ENCODE measurements around the gene SLC49A3.
"Not testable (repeated sequence)": the region's sequence is repeated elsewhere in the genome, so short reads cannot be mapped to it uniquely, and the experiment has no call there.

SLC49A3 gene

DNA sequence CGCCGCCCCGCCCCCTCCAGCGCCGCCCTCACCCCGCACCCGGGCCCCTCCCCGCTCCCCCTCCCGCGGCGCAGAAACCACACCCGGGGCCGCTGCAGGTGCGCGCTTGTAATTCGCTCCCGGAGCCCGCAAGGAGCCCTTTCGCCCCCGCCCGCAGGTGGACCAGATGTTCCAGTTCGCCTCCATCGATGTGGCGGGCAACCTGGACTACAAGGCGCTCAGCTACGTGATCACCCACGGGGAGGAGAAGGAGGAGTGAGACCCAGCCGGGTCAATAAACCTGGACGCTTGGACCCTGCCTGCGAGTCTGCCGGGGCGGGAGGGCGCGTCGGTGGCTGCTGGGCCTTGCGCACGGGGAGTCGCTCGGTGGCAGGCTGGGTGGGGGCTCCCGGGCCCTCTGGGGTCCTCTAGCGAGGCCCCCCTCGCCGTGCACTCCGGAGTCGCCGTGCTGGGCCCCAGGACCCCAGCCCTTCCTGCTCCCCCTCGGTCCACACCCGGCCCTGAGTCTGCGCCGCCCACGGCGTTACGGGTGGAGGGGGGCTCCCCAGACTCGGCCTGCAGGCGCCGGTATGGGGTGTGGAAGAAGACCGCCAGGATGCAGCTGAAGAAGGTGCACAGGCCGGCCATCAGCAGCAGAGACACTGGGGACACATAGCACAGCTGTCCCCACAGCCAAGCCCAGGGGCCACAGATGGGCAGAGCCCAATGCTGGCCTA lies 7.1 kb downstream of the SLC49A3 start:
- DNase-seq = no peak

DNA sequence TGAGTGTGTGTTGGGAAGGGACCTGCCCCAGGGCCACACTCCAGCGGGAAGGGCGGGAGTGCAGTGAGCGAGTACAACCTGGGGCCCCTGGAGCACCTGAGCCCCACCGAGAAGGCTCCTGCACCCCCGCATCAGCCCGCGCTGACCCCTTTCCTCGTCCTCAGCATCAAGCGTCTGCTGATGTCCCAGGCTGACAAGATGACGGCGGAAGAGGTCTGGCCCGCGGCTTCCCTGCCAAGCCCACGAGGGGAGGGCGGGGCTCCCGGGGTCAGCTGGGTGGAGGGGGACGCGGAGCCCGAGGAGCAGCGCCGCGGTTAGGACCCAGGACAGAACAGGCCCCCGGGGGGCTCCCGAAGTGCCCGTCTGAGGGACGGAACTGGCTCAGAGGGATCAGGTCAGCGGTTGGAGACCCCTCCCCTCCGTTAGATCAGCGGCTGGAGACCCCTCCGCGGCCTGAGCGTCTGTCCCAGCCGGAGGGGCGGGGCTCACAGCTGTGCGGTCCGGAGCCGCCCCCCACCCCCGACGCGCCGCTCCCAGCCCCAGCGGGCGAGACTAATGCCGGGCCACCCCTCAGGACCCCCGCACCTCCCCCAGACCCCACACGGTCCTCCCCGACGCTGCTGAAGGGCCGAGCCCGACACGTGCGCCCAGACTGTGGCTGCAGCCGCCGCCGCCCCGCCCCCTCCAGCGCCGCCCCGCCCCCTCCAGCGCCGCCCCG lies 7.9 kb downstream of the SLC49A3 start:
- peak in 12 of 58 donors; percentile 22 to 72 (median 34) for DNase-seq

- no peak for DNase-seq
Measured at GRCh38 chr4:680551-680927, 8.4 kb downstream of the SLC49A3 start.

- DNase-seq = no peak
Measured at GRCh38 chr4:680091-680490, 8.9 kb downstream of the SLC49A3 start.

- no peak for DNase-seq
Measured at GRCh38 chr4:679629-680028, 9.3 kb downstream of the SLC49A3 start.

GRCh38 chr4:679104-679481 lies 9.9 kb downstream of the SLC49A3 start:
- DNase-seq = no peak

DNA sequence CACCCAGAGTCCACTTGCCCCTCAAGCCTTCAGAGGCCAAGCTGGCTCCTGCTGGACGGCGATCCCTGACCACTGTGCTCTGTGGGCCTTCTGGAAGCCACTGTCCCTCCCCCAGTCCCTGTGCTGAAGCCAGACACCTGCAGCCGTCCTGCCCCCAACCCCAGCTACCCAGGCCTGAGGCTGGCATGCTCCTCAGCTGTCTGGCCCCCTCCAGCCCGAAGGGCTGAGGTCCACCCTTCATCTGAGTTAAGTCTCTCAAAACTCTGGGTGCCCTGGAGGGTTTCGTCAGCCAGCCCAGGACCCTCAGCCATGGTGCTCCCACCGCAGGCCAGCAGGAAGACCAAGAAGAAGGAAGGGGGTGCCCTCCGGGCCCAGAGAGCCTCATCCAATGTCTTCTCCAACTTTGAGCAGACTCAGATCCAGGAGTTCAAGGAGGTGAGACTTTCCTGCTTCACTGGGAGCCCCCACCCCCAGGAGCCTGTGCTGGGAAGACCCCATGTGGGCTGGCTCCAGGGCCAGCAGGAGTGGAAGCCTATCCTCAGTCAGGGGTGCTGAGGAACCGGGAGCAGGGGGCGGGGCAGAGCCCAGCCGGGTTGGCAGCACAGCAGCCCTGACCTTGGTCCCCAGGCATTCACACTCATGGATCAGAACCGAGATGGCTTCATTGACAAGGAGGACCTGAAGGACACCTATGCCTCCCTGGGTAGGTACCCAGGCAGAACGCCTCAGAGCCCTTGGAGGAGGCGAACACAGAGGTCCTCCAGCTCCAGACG lies 10.4 kb downstream of the SLC49A3 start:
- no peak for DNase-seq

DNA sequence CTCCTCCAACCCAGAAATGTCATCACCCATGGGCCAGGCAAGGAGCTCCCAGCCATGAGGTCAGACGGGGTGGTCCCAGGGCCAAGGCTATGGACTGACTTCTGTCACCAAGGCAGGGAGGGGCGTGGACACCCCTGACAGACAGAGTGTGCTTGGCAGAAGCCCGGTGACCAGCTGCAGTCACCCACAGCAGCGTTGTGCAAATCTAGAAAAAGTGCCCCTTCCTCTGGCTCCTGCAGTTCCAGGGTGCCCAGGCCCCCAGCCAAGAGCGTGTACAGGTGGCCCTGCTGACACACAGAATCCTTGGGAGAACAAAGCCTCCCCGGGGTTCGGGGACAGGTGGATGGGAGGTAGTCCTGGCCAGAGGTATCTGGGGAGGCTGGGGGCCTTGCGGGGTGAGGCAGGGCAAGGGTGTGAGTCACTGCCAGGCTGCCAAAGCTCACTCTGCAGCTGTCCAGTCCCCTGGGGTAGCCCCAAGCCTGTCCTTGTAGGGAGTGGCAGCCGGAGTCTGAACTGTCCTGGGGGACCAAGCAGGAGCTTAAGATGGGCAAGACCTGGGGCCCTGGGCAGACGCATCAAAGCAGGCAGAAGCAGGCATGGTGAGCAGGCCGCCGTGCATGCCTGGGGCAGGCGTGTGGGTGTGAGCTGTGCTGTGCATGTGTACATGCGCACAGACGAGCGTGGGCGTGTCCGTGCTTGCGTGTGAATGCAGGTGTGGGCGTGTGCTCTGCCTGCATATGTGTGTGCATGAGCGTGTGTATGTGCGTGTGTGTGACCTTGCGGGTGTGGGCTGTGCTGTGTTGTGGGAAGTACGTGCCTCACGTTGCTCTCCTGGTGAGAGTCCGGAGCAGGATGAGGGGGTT lies 11.3 kb downstream of the SLC49A3 start:
- DNase-seq = peak in 6 of 58 donors; percentile 15 to 56 (median 38)

- DNase-seq = no peak
Measured at GRCh38 chr4:676871-677235, 12.1 kb downstream of the SLC49A3 start.

- no peak for DNase-seq
Measured at GRCh38 chr4:675980-676870, 12.7 kb downstream of the SLC49A3 start.

GRCh38 chr4:675036-675882 lies 13.7 kb downstream of the SLC49A3 start:
- DNase-seq = peak in 1 of 58 donors; percentile 42

DNA sequence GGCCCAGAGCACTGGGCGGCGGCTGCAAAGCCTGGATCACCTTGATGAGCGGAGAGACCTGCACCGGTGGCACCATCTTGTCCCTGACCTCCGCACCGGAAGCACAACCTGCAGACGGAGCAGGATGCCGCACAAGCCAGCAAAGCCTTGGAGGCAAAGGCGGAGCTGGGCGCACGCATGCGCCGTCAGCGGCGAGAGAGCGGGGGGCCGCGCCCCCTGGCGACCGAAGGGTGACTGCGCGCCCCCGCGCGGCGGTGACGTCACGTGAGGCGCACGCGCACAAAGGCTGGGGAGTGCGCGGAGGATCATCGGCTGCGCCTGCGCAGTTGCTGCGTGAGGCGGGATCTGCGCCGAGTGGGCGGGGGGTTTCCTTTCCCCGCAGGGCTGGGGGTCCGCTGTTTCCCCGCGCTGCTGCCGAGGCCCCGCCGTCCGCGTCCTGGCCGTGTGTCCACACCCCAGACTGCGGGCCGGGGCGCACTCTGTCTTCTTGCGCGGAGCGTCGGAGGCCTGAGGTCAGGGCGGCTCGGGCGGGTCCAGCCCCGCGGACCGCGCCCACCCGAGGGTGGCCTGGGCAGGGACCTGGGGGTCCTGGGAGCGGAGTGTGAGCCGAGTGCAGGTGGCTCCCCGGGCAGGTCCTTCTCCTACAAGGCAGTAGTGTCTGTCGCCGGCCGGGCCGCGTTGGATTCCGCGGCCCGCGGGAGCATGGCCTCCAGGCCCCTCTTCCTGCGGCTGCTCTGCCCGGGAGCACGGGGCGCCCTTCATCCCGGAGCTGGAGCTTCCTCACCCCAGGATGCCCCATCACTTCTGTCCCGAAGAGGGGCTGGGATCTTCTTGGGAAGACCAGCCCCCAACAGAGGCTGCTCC lies 14.5 kb downstream of the SLC49A3 start, which contains the start of the genes ATP5ME and MYL5:
ATP5ME (minus strand) TSS at position 105 of the 864 bp plus-strand sequence; CDS start at position 76, 29 bp downstream.
MYL5 (plus strand) TSS at position 371 of the 864 bp plus-strand sequence. CDS start 3,485 bp downstream, outside the sequence.
- peak; percentile 78 to 97 (median 94) for DNase-seq

DNA sequence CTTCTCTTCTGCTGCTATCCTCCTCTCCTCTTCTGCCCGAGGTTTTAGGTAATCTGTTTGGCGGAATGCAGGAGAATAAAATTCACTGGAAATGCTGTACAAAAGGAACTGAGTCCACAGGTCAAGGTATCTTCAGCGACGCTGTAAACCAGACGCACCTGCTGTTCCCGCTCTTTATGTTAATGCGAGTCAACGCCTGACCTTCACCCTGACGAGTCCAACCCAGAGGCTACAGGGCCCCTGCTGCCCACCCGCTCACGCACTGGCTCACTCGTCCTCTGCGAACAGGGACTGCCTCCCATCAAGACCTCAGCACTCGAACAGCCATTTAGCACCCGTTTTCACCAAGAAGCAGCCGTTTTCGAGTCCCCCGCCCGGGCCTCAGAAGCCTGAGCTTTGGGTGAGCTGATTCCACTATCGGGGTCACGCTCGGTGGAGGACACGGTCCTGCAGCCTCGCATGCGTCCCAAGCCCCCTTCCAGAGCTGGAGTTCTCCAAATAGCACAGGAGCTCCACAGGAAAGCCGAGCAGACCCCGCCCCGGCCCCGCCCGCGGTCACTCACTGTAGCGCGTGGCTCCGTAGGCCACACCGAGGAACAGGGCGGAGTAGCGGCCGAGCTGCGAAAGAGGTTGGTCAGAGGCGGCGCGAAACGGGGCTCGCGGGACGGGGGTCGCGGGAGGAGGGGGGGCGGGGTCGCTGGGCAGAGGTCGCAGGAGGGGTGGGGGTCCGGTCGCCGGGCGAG lies 15.4 kb downstream of the SLC49A3 start:
- DNase-seq = peak in 2 of 58 donors; percentile 37 to 48

DNA sequence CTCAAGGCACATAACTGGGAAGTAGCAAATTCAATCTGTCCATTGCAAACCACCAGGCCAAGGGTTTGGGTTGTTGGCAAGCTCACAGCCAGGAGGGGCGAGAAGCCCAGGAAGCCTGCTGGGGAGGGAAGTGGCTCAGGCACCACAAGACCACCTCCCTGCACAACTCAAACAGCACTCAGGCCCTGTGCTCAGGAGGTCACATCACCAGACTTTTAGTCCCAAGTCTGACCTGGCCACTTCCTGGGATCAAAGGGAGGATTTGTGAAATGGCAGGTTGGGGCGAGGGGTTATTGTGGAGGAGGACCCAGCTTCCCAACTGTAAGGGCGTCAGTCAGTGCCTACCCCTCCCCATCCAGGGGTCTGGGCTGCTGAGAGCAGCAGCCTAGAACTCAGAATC lies 17.2 kb downstream of the SLC49A3 start:
- no peak for DNase-seq

GRCh38 chr4:669806-670559 lies 19.0 kb downstream of the SLC49A3 start:
- DNase-seq = not testable (repeated sequence)

DNA sequence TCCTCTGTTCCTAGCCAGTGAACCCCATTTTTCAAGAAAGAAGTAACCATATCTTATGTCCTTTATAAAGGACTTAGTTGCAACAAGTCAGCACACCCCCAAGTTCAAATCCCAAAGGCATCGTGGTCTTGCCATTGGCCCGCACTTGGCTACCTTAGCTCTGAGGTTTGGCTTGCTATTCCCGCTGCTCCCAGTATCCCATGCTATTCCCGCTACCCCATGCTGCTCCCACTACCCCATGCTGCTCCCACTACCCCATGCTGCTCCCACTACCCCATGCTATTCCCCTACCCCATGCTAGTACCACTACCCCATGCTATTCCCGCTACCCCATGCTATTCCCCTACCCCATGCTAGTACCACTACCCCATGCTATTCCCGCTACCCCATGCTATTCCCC lies 20.7 kb downstream of the SLC49A3 start:
- DNase-seq = not testable (repeated sequence)
